SK-N-MC (cell line): ENCODE results near the gene KIF26B.

Source experiments
- EZH2 ChIP-seq: fragments of 200-600 bp; sonication (generic); IDR thresholded peaks from one replicate; pipeline ENCODE4 v1.6.1; 2017; ENCODE audit warnings: antibody characterized with exemption
- FOXP2 ChIP-seq: optimal IDR thresholded peaks from 2 replicates; pipeline ENCODE3; 2011; ENCODE audit warnings: mild to moderate bottlenecking, moderate library complexity; ENCODE audit not compliant: insufficient read depth; ENCODE audit errors: extremely low read length, control extremely low read depth
- POLR2AphosphoS5 ChIP-seq: IDR thresholded peaks from 2 replicates; pipeline ENCODE4 v1.6.1; 2012; ENCODE audit warnings: mild to moderate bottlenecking, low read depth, low read length, borderline replicate concordance

- no peak for TF ChIP-seq POLR2AphosphoS5
- no peak for TF ChIP-seq EZH2
- TF ChIP-seq FOXP2 = no peak
These were observed 553.2 kb downstream of the KIF26B start for GRCh38 chr1:245707941-245708340.
